ENCODE measurements around the gene RGMB. TPM values are rescaled to one million over a fixed set of nuclear protein-coding genes. Genes with fewer than 3 reads are reported as not detected.

Gene RGMB
- polyA plus RNA-seq, 1 of the 3 experiments (the other 2 are of a cell fraction) = 86.7 TPM

DNA sequence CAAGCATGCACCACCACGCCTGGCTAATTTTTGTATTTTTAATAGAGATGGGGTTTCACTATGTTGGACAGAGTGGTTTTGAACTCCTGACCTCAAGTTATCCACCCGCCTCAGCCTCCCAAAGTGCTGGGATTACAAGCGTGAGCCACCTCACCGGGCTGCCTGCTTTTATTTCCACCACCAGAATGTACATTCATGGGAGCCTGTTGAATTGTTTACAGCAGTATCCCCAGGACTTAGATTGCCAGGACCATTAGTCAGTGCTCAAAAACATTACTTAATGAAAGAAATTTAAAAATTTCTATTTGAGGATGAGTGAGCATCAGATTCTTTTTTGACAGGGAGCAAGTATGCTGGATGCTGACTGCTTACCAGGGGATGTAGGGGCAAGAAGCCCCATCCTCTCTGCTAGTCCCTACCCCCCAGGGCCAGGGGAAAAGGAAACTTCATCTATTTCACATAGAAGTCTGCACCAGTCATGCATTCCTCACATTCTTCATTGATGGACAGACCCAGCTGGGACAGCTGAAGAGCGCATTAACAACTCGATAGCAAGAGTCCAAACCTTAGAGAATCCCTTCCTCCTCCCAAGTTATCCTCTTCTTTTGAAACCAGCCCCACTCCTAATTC is 10.3 kb upstream of the RGMB start (continued):
- TF ChIP-seq RAD21 (IDR thresholded peaks at IDR 0.05; ENCODE audit: low read length) (no peak), FOSL2 (IDR thresholded peaks at IDR 0.05; ENCODE audit: borderline replicate concordance, low read depth) (0 out of 2 replicates have a peak, but pooled peaks have one; percentile 53)

DNA sequence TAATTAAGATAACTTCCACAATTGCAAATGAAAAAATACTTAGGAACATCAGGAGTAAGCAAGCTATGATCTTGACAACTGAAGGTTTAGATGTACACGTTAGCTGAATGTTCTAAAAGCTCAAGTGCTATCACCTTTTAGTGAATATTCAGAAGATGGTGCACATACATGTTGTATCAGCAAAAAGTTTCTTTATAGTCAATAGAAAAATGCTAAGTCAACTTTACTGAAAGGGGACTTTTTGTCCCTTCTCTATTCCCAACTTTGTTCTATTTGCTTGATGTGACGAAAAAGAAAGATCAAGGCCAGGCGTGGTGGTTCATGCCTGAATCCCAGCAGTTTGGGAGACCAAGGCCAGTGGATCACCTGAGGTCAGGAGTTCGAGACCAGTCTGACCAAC is 7.6 kb upstream of the RGMB start:
- 92% methylated on average over 4 of the region's 4 CpGs for WGBS (ENCODE audit: low lambda C conversion rate)
- no peak for DNase-seq
- H3K9me2 ChIP-seq = no peaks in the 10 kb centered on the region
- H4K20me1 ChIP-seq (ENCODE audit: insufficient read depth) = no peaks in the 10 kb centered on the region
- ChIA-PET POLR2A (no interaction called here), CTCF (interaction anchor here (6.2 kb wide), 1 partner anchor 14 kb away, joined by 70 read pairs; no protein-coding TSS in a partner anchor)
- TF ChIP-seq, protein P1, sequence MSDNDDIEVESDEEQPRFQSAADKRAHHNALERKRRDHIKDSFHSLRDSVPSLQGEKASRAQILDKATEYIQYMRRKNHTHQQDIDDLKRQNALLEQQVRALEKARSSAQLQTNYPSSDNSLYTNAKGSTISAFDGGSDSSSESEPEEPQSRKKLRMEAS (IDR thresholded peaks at IDR 0.05; ENCODE audit: low read depth) = no peak
- TF ChIP-seq, protein P2, sequence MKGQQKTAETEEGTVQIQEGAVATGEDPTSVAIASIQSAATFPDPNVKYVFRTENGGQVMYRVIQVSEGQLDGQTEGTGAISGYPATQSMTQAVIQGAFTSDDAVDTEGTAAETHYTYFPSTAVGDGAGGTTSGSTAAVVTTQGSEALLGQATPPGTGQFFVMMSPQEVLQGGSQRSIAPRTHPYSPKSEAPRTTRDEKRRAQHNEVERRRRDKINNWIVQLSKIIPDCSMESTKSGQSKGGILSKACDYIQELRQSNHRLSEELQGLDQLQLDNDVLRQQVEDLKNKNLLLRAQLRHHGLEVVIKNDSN (IDR thresholded peaks at IDR 0.05; ENCODE audit: borderline replicate concordance, low read depth) = no peak
- TF ChIP-seq MXI1 (IDR thresholded peaks at IDR 0.05; ENCODE audit: low read depth, low read length) (no peak), SIN3A (IDR thresholded peaks at IDR 0.05; ENCODE audit: borderline replicate concordance, low read depth, low read length) (no peak), EZH2phosphoT487 (IDR thresholded peaks at IDR 0.05; ENCODE audit: borderline replicate concordance, low read depth) (no peak), MEF2A (IDR thresholded peaks at IDR 0.05; ENCODE audit: borderline replicate concordance, low read depth) (no peak), CHD2 (IDR thresholded peaks at IDR 0.05; ENCODE audit: low read length, partially characterized antibody) (no peak), RCOR1 (IDR thresholded peaks at IDR 0.05; ENCODE audit: low read length) (no peak)
- TF ChIP-seq, protein P3, sequence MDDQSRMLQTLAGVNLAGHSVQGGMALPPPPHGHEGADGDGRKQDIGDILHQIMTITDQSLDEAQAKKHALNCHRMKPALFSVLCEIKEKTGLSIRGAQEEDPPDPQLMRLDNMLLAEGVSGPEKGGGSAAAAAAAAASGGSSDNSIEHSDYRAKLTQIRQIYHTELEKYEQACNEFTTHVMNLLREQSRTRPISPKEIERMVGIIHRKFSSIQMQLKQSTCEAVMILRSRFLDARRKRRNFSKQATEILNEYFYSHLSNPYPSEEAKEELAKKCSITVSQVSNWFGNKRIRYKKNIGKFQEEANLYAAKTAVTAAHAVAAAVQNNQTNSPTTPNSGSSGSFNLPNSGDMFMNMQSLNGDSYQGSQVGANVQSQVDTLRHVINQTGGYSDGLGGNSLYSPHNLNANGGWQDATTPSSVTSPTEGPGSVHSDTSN (IDR thresholded peaks at IDR 0.05) = no peak
- H3K4me2 ChIP-seq = no peak overlapping the region
- peaks cover 9% of the 10 kb centered on the region in 2 experiments; a peak in 2 of 4 replicates for H3K4me1 ChIP-seq (ENCODE audit: control insufficient read depth in 1 of 2, insufficient read depth in 2 of 2, low read depth in 1 of 2, low read length in 1 of 2)
- H3K79me2 ChIP-seq (ENCODE audit: insufficient read depth) = peaks cover 17% of the 10 kb centered on the region
- peaks cover 0 to 2% of the 10 kb centered on the region in 2 experiments for H3K36me3 ChIP-seq (replicated peaks in 1 of 2; ENCODE audit: control insufficient read depth in 1 of 2, insufficient read depth in 2 of 2, low read length in 1 of 2)
- no peak overlapping the region for H3K27ac ChIP-seq (ENCODE audit: low read depth in 2 of 2, low read length in 1 of 2)
- no peaks in the 10 kb centered on the region for H3K27me3 ChIP-seq (ENCODE audit: insufficient read depth)
- H3K9me3 ChIP-seq = no peaks in the 10 kb centered on the region
- H3K4me3 ChIP-seq (ENCODE audit: low read depth in 2 of 2, low read length in 1 of 2) = no peak overlapping the region
- peaks cover 19% of the 10 kb centered on the region for H3F3A ChIP-seq (replicated peaks; ENCODE audit: insufficient read depth)
- no peak overlapping the region for H3K9ac ChIP-seq
- H2AFZ ChIP-seq (ENCODE audit: low read depth) = no peak overlapping the region

DNA sequence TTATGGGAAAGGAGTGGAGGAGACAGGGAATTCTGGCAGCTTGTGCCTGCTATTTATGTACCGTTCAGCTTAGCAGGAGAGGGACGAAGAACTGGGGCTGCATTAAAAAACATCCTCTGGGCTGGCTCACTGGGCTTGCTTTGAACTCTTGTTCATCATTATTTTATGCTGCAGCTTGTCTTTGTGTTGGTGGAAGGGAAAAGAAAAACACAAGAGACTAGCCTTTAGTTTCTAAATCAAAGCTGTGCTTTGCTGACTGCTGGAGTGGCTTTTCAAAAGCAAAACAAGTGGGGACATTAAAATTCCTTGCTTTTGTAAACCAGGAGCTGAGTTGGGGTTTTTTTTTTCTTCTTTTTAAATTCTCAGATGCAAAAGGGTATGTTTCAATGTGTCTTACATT is 5.9 kb upstream of the RGMB start:
- Histone ChIP-seq H3K9me3 (no peaks in the 10 kb centered on the region), H3K9me2 (no peaks in the 10 kb centered on the region), H3K79me2 (ENCODE audit: insufficient read depth) (peaks cover 35% of the 10 kb centered on the region), H3K27me3 (ENCODE audit: insufficient read depth) (no peaks in the 10 kb centered on the region), H3F3A (replicated peaks; ENCODE audit: insufficient read depth) (peaks cover 30% of the 10 kb centered on the region), H3K27ac (ENCODE audit: low read depth in 2 of 2, low read length in 1 of 2) (peak overlapping the region in 1 of 2 experiments; percentile 96; a peak in 2 of 4 replicates), H2AFZ (ENCODE audit: low read depth) (peak overlapping the region; percentile 83; the same call in 1 of the 2 replicates), H3K4me2 (peak overlapping the region; percentile 90; the same call in 1 of the 2 replicates), H3K9ac (peak overlapping the region; percentile 99; the same call in 1 of the 2 replicates), H3K4me1 (ENCODE audit: control insufficient read depth in 1 of 2, insufficient read depth in 2 of 2, low read depth in 1 of 2, low read length in 1 of 2) (peaks cover 9 to 11% of the 10 kb centered on the region in 2 experiments; a peak in 3 of 4 replicates), H4K20me1 (ENCODE audit: insufficient read depth) (no peaks in the 10 kb centered on the region), H3K4me3 (ENCODE audit: low read depth in 2 of 2, low read length in 1 of 2) (0 out of 4 replicates have a peak overlapping the region, but pooled peaks of 1 of the 2 experiments have one; percentile 90), H3K36me3 (replicated peaks in 1 of 2; ENCODE audit: control insufficient read depth in 1 of 2, insufficient read depth in 2 of 2, low read length in 1 of 2) (peaks cover 0 to 13% of the 10 kb centered on the region in 2 experiments)
- 76% methylated on average over 2 of the region's 2 CpGs for WGBS (ENCODE audit: low lambda C conversion rate)
- no peak for DNase-seq
- TF ChIP-seq YY1 (IDR thresholded peaks at IDR 0.05; ENCODE audit: low read depth) (no peak), FOXJ3 (CRISPR knock-in tag; IDR thresholded peaks at IDR 0.05) (no peak), POLR2AphosphoS5 (IDR thresholded peaks at IDR 0.05; ENCODE audit: low read depth, low read length) (no peak), GABPA (IDR thresholded peaks at IDR 0.05; ENCODE audit: low read depth) (no peak), FOSL2 (IDR thresholded peaks at IDR 0.05; ENCODE audit: borderline replicate concordance, low read depth) (no peak)
- POLR2A ChIA-PET = no interaction called here
- CTCF ChIA-PET = interaction anchor here (0.7 to 13.6 kb wide), 20 partner anchors 9 to 1536 kb away, joined by 3 to 409 read pairs (median 5); no protein-coding TSS in a partner anchor
